ENCODE measurements around the gene HOXC9.

Gene HOXC9

DNA sequence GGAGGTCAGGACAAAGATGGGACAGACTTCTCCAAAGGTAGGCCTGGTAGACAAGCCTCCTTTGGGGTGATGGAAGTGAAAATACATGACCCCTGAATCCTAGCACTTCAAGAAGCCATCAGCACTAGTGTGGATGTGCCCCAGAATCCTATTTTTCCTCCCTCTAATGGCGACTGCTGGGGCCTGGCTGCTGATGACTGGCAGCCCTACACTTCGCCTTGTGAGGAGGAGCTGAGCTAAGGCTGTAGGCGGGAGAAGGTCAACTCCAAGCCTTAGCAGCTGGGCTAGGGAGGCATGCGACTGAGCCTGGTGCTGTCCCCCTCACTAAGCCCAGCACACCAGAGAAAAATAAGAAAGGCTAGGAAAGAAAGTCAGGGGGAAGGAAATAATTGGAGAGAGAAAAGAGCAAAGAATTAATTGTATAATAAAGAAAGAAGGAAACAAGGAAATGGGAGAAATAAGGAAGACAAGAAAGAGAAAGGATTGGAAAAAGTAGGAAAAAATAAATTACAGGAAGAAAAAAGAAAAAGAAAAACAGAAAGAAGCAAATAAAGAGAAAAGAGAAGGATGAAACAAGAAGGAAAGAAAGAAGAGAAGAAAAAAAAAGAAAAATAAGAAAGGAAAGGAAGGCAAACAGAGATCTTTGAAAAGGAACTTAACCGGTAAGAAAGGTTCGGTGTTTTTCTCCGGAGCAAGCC, 19.7 kb upstream of the HOXC9 start:
- no peak overlapping the region for H3K4me3 ChIP-seq (ENCODE audit: low read depth, low read length)
- in situ Hi-C loops (cut with HindIII; ENCODE audit: low sequenced_read_pairs), result no loop called here
- DNase-seq (ENCODE audit: low read depth, low spot score), result no peak
- TF ChIP-seq, protein P1, sequence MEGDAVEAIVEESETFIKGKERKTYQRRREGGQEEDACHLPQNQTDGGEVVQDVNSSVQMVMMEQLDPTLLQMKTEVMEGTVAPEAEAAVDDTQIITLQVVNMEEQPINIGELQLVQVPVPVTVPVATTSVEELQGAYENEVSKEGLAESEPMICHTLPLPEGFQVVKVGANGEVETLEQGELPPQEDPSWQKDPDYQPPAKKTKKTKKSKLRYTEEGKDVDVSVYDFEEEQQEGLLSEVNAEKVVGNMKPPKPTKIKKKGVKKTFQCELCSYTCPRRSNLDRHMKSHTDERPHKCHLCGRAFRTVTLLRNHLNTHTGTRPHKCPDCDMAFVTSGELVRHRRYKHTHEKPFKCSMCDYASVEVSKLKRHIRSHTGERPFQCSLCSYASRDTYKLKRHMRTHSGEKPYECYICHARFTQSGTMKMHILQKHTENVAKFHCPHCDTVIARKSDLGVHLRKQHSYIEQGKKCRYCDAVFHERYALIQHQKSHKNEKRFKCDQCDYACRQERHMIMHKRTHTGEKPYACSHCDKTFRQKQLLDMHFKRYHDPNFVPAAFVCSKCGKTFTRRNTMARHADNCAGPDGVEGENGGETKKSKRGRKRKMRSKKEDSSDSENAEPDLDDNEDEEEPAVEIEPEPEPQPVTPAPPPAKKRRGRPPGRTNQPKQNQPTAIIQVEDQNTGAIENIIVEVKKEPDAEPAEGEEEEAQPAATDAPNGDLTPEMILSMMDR (IDR thresholded peaks at IDR 0.05; ENCODE audit: low read depth, low read length), result no peak

DNA sequence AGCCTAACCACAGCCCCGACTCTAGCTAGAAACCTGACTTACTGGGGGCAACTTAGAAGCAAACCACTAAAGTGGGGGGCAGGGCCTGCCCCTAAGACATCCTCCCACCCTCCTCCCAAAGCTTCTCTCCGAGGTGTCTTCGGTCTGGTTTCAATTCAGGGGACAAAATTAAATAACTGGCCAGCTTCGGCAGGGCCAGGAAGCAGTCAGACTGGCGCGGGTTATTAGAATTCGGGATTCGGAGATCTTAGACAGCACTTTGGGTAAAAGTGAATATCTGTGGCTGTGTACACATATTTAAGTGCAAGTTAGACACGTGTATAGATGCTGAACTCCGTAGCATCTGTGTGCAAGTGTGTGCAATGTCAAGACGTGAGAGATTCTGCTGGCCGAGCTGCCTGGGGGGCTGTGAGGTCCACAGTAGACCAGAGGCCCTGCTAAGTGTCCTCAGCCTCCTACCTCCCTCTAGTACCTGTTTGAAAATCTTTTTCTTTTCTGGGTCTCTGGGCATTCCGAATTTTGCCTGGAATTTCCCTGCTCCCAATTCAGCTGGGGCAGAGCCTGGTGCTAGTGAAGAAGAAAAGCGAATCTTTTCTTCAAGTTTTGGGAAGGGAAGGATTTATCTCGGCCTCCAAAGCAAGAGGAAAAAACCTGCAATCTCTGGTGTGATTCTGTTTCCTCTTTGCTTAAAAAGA, 19.0 kb upstream of the HOXC9 start:
- H3K4me3 ChIP-seq (ENCODE audit: low read depth, low read length), result no peak overlapping the region
- in situ Hi-C loops (cut with HindIII; ENCODE audit: low sequenced_read_pairs), result no loop called here
- DNase-seq (ENCODE audit: low read depth, low spot score), result no peak
- TF ChIP-seq, protein P1 (IDR thresholded peaks at IDR 0.05; ENCODE audit: low read depth, low read length), result no peak

DNA sequence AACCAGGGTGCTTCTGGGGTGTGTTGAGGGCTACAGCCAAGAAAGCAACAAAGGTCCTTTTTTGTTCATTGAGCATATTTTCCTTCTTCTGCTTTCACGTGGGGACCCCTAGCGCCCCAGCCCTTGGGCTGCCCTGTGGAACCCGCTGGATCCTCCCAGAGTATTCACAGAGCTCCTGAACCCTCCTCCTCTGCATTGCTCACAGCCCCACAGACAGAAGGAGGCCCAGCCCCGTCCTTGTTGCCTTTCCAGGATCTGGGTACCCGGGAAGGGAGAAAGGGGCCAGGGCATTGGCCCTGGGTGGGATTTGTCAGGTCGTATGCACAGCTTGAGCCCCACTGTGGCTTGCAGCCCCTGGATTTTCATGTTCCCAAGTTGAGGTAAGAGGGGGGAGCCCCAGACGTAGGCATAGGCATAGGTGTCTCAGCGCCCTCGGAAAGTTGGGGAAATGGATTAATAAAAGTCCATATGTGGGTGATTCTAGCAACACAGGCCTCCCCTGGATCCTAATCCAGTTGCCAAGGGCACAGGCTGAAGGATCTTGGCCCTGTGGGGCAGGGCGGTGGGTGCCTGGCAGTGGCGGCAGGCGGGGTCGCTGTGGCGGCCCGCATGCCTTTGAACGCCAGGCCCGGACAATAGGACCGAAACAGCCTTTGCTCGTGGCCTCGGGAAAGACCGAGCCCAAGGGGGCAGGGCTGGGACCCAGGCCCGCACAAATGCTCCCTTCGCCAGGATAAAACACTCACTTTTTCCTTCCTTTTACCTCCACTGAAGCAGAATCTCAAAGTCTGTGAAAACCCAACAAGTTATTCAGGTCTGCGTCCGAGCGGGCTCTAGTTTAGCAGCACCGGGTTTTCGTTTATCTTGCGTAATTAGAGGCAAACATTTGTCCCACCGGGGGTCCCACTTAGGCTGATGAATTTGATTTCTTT, 18.1 kb upstream of the HOXC9 start:
- in situ Hi-C loops (cut with HindIII; ENCODE audit: low sequenced_read_pairs), result no loop called here
- TF ChIP-seq, protein P1 (IDR thresholded peaks at IDR 0.05; ENCODE audit: low read depth, low read length), result no peak
- no peak overlapping the region for H3K4me3 ChIP-seq (ENCODE audit: low read depth, low read length)
- DNase-seq (ENCODE audit: low read depth, low spot score), result no peak

DNA sequence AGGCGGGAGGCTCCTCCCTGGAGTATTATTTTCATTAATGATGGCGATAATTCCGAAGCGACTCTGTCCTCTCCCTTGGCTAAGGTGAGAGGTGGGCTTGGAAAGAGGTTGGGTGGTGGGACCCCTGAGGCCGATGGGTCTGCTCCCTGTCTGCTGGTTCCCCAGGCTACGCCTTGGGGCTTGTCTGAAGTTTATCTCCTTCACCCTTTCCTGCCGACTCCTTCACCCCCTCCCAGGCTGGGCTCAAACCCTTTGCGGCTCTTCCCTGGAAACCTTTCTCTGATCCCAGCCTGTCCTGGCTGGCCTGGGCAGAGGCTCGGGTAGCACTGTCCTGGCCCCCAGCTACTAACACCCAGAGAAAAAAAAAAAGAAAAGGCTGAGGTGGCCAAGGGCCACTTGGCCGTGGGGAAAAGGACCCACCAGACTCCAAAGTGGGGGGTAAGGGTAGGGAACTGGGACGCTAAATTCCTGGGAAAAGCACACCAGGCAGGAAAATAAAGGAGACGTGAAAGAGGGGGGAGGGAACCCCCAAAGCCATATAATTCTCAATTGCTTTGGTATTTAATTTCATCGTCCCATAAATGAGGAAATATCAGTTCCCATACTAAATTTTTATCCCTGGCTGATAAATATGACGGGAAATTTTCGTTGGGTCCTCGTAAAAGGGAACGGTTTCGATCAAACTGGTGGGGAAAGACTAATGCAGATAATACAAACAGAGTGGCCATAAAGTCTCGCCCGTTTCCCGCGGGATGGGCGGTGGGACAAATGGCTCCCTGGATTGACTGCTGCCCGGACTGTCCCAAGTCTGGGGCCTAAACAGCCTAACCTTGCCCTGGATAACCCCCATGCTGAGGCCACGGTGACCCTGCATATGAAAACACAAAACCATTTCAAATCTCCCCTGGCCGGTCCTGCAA, 17.1 kb upstream of the HOXC9 start:
- TF ChIP-seq, protein P1 (IDR thresholded peaks at IDR 0.05; ENCODE audit: low read depth, low read length), result no peak
- H3K4me3 ChIP-seq (ENCODE audit: low read depth, low read length), result no peak overlapping the region
- no peak for DNase-seq (ENCODE audit: low read depth, low spot score)
- in situ Hi-C loops (cut with HindIII; ENCODE audit: low sequenced_read_pairs), result no loop called here

DNA sequence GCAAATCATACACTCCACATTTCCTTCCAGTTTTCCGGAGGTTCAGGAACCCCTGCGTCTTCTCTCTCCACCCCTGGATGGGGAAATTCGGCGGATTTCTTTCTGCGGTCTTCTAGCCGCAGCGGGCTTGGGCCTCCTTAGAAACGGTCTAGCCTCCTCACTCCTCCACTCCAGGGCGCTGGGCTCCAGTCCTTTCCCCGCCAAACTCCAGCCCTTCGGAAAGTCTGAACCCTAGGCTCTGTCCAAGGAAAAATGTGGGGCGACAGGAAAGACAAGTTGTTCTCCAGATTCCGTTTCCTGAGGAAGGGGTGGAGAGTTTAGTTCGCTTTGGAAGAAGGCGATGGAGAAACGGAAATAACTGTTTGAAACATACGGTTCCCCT, 16.4 kb upstream of the HOXC9 start:
- TF ChIP-seq, protein P1 (IDR thresholded peaks at IDR 0.05; ENCODE audit: low read depth, low read length), result no peak
- in situ Hi-C loops (cut with HindIII; ENCODE audit: low sequenced_read_pairs), result no loop called here
- H3K4me3 ChIP-seq (ENCODE audit: low read depth, low read length), result no peak overlapping the region

More for the DNA sequence above, 16.4 kb upstream of the HOXC9 start:
- no peak for DNase-seq (ENCODE audit: low read depth, low spot score)
